OCI-LY1 (cell line): ENCODE data around the gene FAM13A.

Experiments used
- CTCF ChIP-seq: fragments of 200-600 bp; sonication (generic), shearing (Covaris generic); IDR thresholded peaks from 2 replicates; pipeline ENCODE4 v1.5.1; 2017; ENCODE audit warnings: mild to moderate bottlenecking, antibody characterized with exemption, low read length, moderate library complexity, mixed read lengths
- EZH2 ChIP-seq: fragments of 200-600 bp; sonication (generic), shearing (Covaris generic); IDR thresholded peaks from 2 replicates; pipeline ENCODE4 v1.8.0; 2017; ENCODE audit warnings: borderline replicate concordance, mixed run types, mild to moderate bottlenecking, antibody characterized with exemption, low read length, moderate library complexity, mixed read lengths

DNA sequence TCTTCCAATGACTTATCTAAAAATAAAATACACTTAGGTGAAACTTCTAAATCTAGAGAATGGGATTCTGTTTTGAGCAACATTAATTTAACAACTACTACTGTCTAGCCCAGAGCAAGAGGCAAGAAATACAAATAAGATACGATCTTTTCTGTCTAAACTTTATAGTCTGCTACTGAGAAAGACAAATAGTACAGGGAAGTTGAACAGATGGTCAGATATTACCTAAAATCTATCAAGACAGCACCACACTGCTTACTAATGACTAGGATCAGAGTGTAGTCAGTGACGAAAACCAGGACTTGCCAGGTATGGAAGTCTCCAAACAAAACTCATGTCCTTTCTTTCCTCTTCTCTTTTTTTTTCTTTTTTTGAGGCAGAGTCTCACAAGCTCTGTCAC lies 7.1 kb downstream of the FAM13A start:
- TF ChIP-seq CTCF, result no peak
- TF ChIP-seq EZH2, result no peak
